A549 (cell line): ENCODE measurements around the gene KRT6B. TPM values are rescaled to one million over a fixed set of nuclear protein-coding genes. Genes with fewer than 3 reads are reported as not detected.

Experiments used
- ATAC-seq, 2 experiments: fragments of 200-7000 bp in 1 of 2; fragments of >200 bp in 1 of 2; cut with Nextera tagmentation in 1 of 2; cut with Tn5 transposase in 1 of 2; 3 replicates each; pipeline versions ENCODE4 v1.8.0 to v1.9.1; 2018 to 2020; ENCODE audit warnings: mild to moderate bottlenecking in 1 of 2, moderate library complexity in 1 of 2
- CTCF ChIA-PET: fragments of 300-600 bp; sonication (Branson Sonifier 250); formaldehyde crosslinking; extraction: SDS; loops from one replicate; lab custom pipeline; 2021; ENCODE audit warnings: antibody characterized with exemption, inconsistent platforms; lab: Yijun Ruan, JAX
- POLR2A ChIA-PET: fragments of 350-600 bp; formaldehyde crosslinking; extraction: SDS; loops from one replicate; lab custom pipeline; 2021; ENCODE audit warnings: antibody characterized with exemption, inconsistent platforms; lab: Yijun Ruan, JAX
- DNase-seq, 2 experiments: peaks; one replicate each; pipeline versions ENCODE4 v3.0.0 to v3.0.0-alpha.2; 2011 to 2016; ENCODE audit warnings: low read depth in 1 of 2, low spot score in 1 of 2
- FAIRE-seq: peaks from 2 replicates; lab custom pipeline; 2011; peaks lifted over from hg19 to GRCh38; lab: Jason Lieb, UNC
- H3K27ac ChIP-seq, 2 experiments: fragments of >200 bp; sonication (Bioruptor Twin); formaldehyde crosslinking; 3 replicates each; pipeline ENCODE4 v1.5.1; 2016 to 2017
- H3K4me1 ChIP-seq: fragments of >200 bp; sonication (Bioruptor Twin); formaldehyde crosslinking; 3 replicates; pipeline ENCODE4 v1.6.1; 2016
- H3K4me2 ChIP-seq: fragments of >200 bp; sonication (Bioruptor Twin); formaldehyde crosslinking; 3 replicates; pipeline ENCODE4 v1.6.1; 2016
- H3K4me3 ChIP-seq: fragments of >200 bp; sonication (Bioruptor Twin); formaldehyde crosslinking; 3 replicates; pipeline ENCODE4 v1.5.1; 2016
- H3K9me3 ChIP-seq: fragments of >200 bp; sonication (Bioruptor Twin); formaldehyde crosslinking; 3 replicates; pipeline ENCODE4 v1.6.1; 2016
- ATOH8 ChIP-seq: fragments of 250-450 bp; sonication (Bioruptor Pico); IDR thresholded peaks from 2 replicates; pipeline ENCODE4 v1.5.0; 2020; ENCODE audit warnings: low read depth, mild to moderate bottlenecking, moderate library complexity
- CHD4 ChIP-seq: fragments of 200-600 bp; sonication (generic); IDR thresholded peaks from 2 replicates; pipeline ENCODE4 v1.6.1; 2016; ENCODE audit warnings: antibody characterized with exemption, mild to moderate bottlenecking, borderline replicate concordance
- EHF ChIP-seq: fragments of 250-450 bp; sonication (Bioruptor Pico); IDR thresholded peaks from 2 replicates; pipeline ENCODE4 v1.5.0; 2020; ENCODE audit warnings: mild to moderate bottlenecking
- EHMT2 ChIP-seq: fragments of 200-600 bp; sonication (generic); IDR thresholded peaks from 2 replicates; pipeline ENCODE4 v1.6.1; 2016; ENCODE audit warnings: antibody characterized with exemption, low read depth, mild to moderate bottlenecking, moderate library complexity
- GATA3 ChIP-seq: IDR thresholded peaks from 2 replicates; pipeline ENCODE4 v1.6.1; 2012; ENCODE audit warnings: borderline replicate concordance
- HES2 ChIP-seq: fragments of >200 bp; sonication (Bioruptor Twin); formaldehyde crosslinking; IDR thresholded peaks from 2 replicates; pipeline ENCODE4 v1.6.1; 2016
- HEYL ChIP-seq: fragments of 250-450 bp; sonication (Bioruptor Pico); IDR thresholded peaks from 2 replicates; pipeline ENCODE4 v1.8.0; 2021; ENCODE audit warnings: mild to moderate bottlenecking, moderate library complexity
- HOXB5 ChIP-seq: fragments of 250-450 bp; sonication (Bioruptor Pico); IDR thresholded peaks from 2 replicates; pipeline ENCODE4 v1.5.0; 2020; ENCODE audit warnings: mild to moderate bottlenecking, moderate library complexity
- JUN ChIP-seq, 2 experiments: fragments of >200 bp; sonication (Bioruptor Twin); formaldehyde crosslinking; IDR thresholded peaks; 2 replicates in 1 of 2; 3 replicates in 1 of 2; pipeline ENCODE4 v1.6.1; 2016 to 2017
- JUNB ChIP-seq: fragments of >200 bp; sonication (Bioruptor Twin); formaldehyde crosslinking; IDR thresholded peaks from 2 replicates; pipeline ENCODE4 v1.6.1; 2016
- KDM5A ChIP-seq: fragments of 200-600 bp; sonication (generic); IDR thresholded peaks from 2 replicates; pipeline ENCODE4 v1.6.1; 2016; ENCODE audit warnings: antibody characterized with exemption, mild to moderate bottlenecking
- MAX ChIP-seq: IDR thresholded peaks from 2 replicates; pipeline ENCODE4 v1.6.1; 2012
- MAZ ChIP-seq: fragments of 150-350 bp; IDR thresholded peaks from 2 replicates; pipeline ENCODE4 v1.6.1; 2014; ENCODE audit warnings: antibody characterized with exemption, low read depth, low read length, borderline replicate concordance
- PHF8 ChIP-seq: fragments of 200-600 bp; sonication (generic); IDR thresholded peaks from 2 replicates; pipeline ENCODE4 v1.6.1; 2016; ENCODE audit warnings: low read depth, mild to moderate bottlenecking, antibody characterized with exemption, moderate library complexity, borderline replicate concordance
- POLR2A ChIP-seq: IDR thresholded peaks from 2 replicates; pipeline ENCODE4 v1.6.1; 2012; ENCODE audit warnings: mild to moderate bottlenecking, low read length
- RAD21 ChIP-seq, 2 experiments: fragments of >200 bp in 1 of 2; sonication (Bioruptor Twin) in 1 of 2; formaldehyde crosslinking in 1 of 2; IDR thresholded peaks in 1 of 2; conservative IDR thresholded peaks in 1 of 2; 2 replicates in 1 of 2; 3 replicates in 1 of 2; pipeline ENCODE4 v1.6.1; 2012 to 2018; ENCODE audit warnings: inconsistent platforms in 1 of 2
- RARB ChIP-seq: fragments of 250-450 bp; sonication (Bioruptor Pico); IDR thresholded peaks from 2 replicates; pipeline ENCODE4 v1.8.0; 2021; ENCODE audit warnings: mild to moderate bottlenecking, moderate library complexity
- SMC3 ChIP-seq: fragments of >200 bp; sonication (Bioruptor Twin); formaldehyde crosslinking; IDR thresholded peaks from 3 replicates; pipeline ENCODE4 v1.6.1; 2018; ENCODE audit warnings: inconsistent platforms
- SREBF2 ChIP-seq: fragments of 450-650 bp; IDR thresholded peaks from 2 replicates; pipeline ENCODE4 v1.6.1; 2014; ENCODE audit warnings: mild to moderate bottlenecking, moderate library complexity
- TFCP2L1 ChIP-seq: fragments of 250-450 bp; sonication (Bioruptor Pico); IDR thresholded peaks from 2 replicates; pipeline ENCODE4 v1.5.0; 2021; ENCODE audit warnings: mild to moderate bottlenecking
- TP53 ChIP-seq: fragments of 250-450 bp; sonication (Bioruptor Pico); IDR thresholded peaks from 2 replicates; pipeline ENCODE4 v1.5.0; 2021; ENCODE audit warnings: mild to moderate bottlenecking, moderate library complexity
- ZSCAN20 ChIP-seq: fragments of 250-450 bp; sonication (Bioruptor Pico); IDR thresholded peaks from 2 replicates; pipeline ENCODE4 v1.8.0; 2022; ENCODE audit warnings: mild to moderate bottlenecking, moderate library complexity
- WGBS: methylation state at CpG from one replicate; pipeline ENCODE4 v1.1.6; 2017; ENCODE audit errors: missing lambda C conversion rate; 5-methylcytosine and 5-hydroxymethylcytosine counted together
- polyA plus RNA-seq, 4 experiments: library from polyadenylated mRNA; depleted of rRNA in 3 of 4; stranded (reverse); fragments of >200 nt; fragmentation: RNase III in 1 of 4; extraction: RNeasy Plus Mini Kit Qiagen cat#74134 plus additional on column Dnase treatment in 1 of 4; gene quantifications; 2 replicates in 3 of 4; 3 replicates in 1 of 4; pipeline ENCODE4 v1.2.3, GENCODE V29; 2011 to 2017
- TF ChIP-seq, protein P1 (sequence below): fragments of 450-650 bp; IDR thresholded peaks from 2 replicates; pipeline ENCODE4 v1.6.1; 2014; ENCODE audit warnings: antibody characterized with exemption

KRT6B gene
- polyA plus RNA-seq, 2 of the 4 experiments (the other 2 are of a cell fraction): not detected

- Histone ChIP-seq H3K4me2 (no peak overlapping the region), H3K27ac (no peak overlapping the region), H3K4me3 (no peak overlapping the region)
- ATAC-seq: peak; percentile 33 to 66; a peak in 3 of 6 replicates
- CTCF ChIA-PET: interaction anchor here (0.5 to 2.6 kb wide), 7 partner anchors 10 to 475 kb away, joined by 3 to 16 read pairs (median 5); no protein-coding TSS in a partner anchor
- TF ChIP-seq RAD21 (conservative IDR thresholded peaks at IDR 0.05 in 1 of 2, IDR thresholded peaks at IDR 0.05 in 1 of 2) (peak in 1 of 2 experiments; percentile 29; a peak in 1 of 5 replicates), MAZ (no peak)
- TF ChIP-seq, all 56 proteins: peak for 1
- WGBS: 65% methylated on average over 3 of the region's 3 CpGs
- no peaks in the 10 kb centered on the region for H3K9me3 ChIP-seq
- no peaks in the 10 kb centered on the region for H3K4me1 ChIP-seq
- FAIRE-seq: no peak
- POLR2A ChIA-PET: no interaction called here
- DNase-seq: peak in 1 of 2 experiments; percentile 37
These were observed 47.0 kb downstream of the KRT6B start for GRCh38 chr12:52404951-52405350.

DNA sequence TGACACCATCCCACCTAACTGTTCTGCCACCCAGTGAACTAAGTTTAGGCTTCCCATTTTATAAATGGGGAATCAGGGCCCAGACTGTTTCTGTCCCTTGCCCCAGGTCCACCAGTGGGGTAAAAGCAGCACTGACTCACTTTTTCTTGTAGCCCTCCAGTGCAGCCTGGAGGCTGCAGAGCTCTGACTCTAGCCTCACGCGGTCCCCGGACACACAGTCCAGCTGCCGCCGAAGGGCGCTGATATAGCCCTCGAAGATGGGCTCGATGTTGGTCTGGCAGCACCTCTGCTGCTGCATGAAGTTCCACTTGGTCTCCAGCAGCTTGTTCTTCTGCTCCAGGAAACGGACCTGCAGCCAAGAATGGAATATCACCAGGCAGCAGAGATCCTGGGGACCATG, 48.4 kb downstream of the KRT6B start:
- 92% methylated on average over 9 of the region's 9 CpGs for WGBS
- no peak for DNase-seq
- no peak overlapping the region for H3K4me3 ChIP-seq
- ATAC-seq: no peak
- H3K4me2 ChIP-seq: no peak overlapping the region
- no peak for FAIRE-seq
- H3K9me3 ChIP-seq: no peaks in the 10 kb centered on the region
- ChIA-PET CTCF (interaction anchor here (1.0 to 46.1 kb wide), 10 partner anchors 9 to 481 kb away, joined by 3 to 1221 read pairs (median 6); no protein-coding TSS in a partner anchor), POLR2A (no interaction called here)
- TF ChIP-seq JUN (IDR thresholded peaks at IDR 0.05) (no peak), SMC3 (no peak), CHD4 (no peak), TFCP2L1 (CRISPR knock-in tag) (no peak), KDM5A (no peak), JUNB (no peak), SREBF2 (no peak), HEYL (CRISPR knock-in tag) (no peak), MAX (no peak), POLR2A (no peak), RAD21 (conservative IDR thresholded peaks at IDR 0.05 in 1 of 2, IDR thresholded peaks at IDR 0.05 in 1 of 2) (no peak), EHMT2 (no peak), PHF8 (no peak), ATOH8 (CRISPR knock-in tag) (no peak), TP53 (CRISPR knock-in tag) (no peak), ZSCAN20 (CRISPR knock-in tag) (no peak), HES2 (no peak), GATA3 (no peak), RARB (CRISPR knock-in tag) (no peak)
- TF ChIP-seq, protein P1, sequence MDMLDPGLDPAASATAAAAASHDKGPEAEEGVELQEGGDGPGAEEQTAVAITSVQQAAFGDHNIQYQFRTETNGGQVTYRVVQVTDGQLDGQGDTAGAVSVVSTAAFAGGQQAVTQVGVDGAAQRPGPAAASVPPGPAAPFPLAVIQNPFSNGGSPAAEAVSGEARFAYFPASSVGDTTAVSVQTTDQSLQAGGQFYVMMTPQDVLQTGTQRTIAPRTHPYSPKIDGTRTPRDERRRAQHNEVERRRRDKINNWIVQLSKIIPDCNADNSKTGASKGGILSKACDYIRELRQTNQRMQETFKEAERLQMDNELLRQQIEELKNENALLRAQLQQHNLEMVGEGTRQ: no peak
- H3K4me1 ChIP-seq: no peaks in the 10 kb centered on the region
- no peak overlapping the region for H3K27ac ChIP-seq

GRCh38 chr12:52402873-52403540, 48.9 kb downstream of the KRT6B start:
- H3K4me3 ChIP-seq: no peak overlapping the region
- H3K4me2 ChIP-seq: no peak overlapping the region
- ATAC-seq: no peak
- ChIA-PET CTCF (interaction anchor here (1.3 to 46.1 kb wide), 7 partner anchors 8 to 471 kb away, joined by 3 to 1221 read pairs (median 15); no protein-coding TSS in a partner anchor), POLR2A (no interaction called here)
- H3K9me3 ChIP-seq: no peaks in the 10 kb centered on the region
- 66% methylated on average over 3 of the region's 3 CpGs for WGBS
- H3K4me1 ChIP-seq: no peaks in the 10 kb centered on the region
- DNase-seq: no peak
- FAIRE-seq: no peak
- no peak overlapping the region for H3K27ac ChIP-seq
- TF ChIP-seq SREBF2: no peak
- TF ChIP-seq POLR2A: no peak
- no peak for TF ChIP-seq HOXB5
- no peak for TF ChIP-seq EHF (CRISPR knock-in tag)
